ENCODE data around the gene SF1.

SF1 gene

DNA sequence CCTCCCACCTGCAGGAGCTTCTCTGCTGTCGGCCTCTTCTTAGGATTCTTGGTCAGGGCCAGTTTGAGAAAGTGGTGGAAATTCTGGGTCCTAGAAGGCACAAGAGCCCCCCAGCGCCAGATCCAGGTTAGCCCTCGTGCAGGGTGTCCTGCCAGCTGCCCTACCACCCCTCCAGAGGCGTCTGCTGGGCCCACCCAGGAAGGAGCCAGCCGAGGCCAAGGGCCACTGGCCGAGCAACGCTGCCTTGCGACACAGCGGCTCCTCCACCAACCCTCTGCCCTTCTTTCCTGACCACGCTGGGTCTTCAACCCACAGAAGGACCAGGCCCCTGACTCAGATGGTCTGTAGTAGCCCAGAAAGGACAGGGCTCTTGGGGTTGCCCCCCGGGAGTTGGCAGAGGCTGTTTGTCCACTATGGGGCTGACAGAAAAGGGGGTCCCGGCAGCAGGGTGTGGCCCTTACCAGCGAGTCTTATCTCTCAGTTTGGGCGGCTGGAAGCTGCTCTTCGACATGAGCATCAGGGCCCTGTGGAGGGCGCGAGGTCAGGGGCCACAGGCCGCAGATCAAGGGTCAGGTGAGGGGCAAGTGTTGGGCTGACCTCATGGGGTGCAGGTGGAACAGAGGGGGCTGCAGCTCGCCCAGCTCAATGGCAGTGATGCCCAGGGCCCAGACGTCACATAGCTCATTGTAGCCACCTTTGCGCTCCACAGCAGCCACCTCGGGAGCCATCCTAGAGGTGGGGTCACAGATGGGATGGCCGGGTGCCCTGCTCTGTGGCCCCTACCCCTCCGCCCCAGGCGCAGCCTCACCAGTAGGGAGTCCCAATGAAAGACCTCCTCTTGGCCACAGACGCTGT lies 22.2 kb upstream of the SF1 start:
- DNase-seq: no peak

DNA sequence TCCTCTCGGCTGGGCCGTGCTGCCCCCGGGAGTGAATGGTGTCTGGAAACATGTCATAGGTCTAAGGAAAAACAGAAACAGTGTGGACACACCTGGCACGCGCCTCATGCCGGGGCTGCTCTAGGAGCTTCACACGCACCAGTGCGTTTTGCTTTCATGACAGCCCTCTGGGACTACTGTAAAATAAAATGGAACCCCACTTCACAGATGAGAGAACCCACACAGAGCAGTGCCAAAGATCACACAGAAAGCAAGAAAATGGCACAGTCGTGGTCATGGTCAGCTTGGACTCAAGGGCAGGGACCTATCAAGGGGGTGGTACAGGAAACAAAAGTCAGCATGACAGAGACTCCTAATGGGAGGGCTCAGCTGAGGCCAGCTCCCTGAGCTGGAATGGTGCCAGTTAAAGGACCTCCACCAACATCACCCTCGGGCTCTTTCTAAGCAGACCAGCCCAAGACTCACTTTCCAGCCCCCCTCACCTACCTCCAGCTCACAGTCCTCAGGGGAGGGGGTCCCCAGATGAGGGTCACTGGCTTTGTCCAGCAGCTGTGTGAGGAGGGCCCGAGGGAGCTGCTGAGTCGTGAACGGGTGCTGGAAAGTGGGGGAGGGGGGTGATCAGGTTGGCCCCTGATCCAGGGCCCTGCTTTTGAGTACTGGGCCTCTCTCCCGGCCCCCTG lies 21.4 kb upstream of the SF1 start:
- DNase-seq: no peak

DNA sequence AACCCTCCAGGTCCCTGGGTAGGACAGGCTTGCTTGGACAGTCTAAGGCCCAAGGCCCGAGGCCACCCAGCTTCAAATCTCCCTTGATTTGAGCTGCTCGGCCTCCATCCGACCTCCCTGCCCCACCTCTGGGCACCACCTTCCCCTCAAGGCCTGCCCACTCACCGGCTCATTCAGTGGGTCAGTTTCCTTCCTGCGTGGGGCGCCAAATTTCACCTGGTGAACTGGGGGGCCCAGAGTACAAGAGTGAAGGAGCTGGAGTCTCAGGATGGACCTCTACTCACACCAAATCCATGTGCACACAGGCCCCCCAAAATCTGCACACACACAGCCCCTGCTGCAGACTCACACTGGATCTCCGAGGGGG lies 20.9 kb upstream of the SF1 start:
- no peak for DNase-seq

DNA sequence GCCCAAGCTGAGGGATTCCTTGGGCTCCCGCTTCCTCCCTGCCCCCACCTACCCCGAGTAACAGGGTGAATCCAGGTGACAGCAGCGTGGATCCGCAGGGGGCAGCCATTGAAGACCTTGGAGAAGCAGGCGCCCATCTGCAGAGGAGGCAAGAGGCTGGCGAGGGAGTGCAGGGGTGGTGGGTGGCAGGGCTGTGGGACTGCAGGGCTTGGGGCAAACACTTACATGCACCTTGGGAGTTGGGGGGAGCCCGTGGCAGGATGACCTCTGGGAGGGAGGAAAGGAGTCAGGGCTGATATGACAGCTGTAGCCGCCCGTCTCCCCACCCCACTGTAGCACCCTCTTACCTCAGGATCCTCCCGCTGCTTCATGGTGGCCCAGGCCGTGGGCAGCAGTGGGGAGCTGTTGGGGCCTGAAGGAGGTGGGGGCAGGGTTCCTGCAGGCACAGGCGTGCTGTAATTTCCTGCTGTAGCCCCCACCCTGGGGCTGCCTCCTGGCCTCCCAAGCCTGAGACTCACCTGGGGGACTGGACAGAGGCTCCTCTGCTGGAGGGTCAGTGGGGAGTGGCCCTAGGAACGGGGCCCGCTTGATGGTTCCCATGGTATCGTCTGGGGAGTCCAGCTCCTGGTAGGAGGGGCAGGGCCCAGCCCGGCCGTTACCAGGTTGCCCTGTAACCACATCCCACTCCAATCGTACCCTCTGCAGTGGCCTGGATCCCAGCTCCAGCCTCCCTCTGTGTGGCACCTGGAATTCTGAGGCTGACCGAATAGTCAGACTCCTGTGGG lies 18.6 kb upstream of the SF1 start:
- no peak for DNase-seq

DNA sequence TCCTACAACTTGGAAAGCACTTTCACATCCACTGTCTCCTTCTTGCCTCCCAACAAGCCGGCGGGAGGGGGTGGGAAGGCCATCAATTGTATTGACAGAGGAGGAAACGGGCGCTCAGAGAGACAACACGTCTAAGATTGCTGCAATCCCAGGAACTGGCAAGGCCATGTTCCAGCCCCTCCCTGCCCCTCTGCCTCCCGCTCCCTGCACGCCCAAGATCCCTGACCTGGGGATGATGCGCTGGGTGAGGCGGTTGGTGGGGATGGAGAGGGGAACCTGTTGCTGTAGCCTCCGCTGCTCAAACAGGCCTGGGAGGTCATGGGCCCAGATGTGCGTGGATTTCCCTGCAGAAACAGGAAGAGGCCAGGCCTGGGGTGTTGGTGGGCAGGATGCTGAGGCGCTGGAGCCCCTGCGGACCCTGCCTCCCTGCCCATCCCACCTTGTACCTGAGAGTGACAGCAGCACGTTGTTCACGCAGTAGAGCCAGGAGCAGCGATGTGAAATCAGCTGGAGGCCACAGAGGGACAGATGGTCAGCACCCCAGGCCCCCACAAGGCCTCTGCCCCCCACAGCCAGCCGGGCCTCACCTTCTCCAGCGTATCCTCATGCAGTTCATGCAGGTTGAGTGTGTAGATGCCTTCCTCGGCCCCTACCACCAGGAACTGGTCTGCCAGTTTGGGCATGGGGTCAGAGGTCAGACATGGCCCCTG lies 17.9 kb upstream of the SF1 start:
- no peak for DNase-seq

DNA sequence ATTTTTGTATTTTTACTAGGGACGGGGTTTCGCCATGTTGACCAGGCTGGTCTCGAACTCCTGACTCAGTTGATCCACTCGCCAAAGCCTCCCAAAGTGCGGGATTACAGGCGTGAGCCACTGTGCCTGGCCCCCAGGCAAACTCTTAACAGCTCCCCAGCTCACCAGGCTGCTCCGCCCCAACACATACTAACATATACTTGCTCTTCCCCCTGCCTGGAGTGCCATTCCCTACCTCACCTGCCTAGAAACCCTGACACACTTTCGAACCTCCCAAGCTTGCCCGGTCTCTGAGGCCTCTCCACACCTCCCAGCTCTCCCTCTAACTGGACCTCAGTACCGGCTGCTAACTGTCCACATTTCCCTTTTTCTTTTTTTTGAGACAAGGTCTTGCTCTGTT lies 16.2 kb upstream of the SF1 start:
- DNase-seq: no peak

DNA sequence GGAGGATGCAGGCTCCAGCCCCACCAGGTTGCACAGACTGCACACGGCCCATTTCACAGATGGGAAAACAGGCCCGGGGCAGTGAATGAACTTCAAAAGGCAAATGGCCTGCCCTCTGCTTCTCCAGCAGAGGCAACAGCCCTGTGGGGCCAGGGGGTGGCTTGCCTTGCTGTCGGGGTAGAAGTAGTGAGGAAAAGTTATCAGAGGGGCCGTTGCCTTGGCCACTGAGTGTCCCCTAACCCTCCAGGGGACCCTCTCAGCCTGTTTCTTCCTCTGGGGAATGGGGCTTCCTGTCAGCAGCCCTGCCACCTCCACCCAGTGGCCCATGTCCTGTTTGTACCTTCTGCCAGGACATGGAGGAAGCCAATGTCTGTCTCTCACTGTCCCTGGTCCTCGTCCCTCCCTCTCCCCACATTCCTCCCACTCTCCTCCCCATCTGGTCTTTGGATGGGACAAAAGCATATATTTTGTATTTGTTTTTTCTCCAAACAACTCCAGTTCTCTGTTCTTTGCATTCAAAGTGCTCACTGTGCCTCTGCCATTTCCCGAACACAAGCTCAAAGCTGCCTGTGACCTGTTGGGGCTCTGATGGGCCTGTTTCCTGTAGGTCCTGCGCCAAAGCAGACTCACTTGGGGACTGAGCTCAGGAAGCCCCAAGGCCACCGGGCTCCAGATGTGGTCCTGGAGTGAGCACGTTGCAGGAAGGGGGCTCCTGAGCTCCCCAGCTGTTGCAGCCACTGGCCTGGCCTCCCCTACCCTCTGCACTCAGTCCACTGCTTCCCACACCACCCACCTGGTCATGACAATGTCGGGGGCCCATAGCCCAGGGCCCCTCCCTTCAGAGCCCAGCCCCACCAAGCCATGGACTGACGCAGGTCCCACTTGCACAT lies 15.2 kb upstream of the SF1 start:
- DNase-seq: no peak

GRCh38 chr11:64792482-64792881 lies 14.1 kb upstream of the SF1 start:
- DNase-seq: no peak

- DNase-seq: no peak
These were observed 13.5 kb upstream of the SF1 start for GRCh38 chr11:64791781-64792291.

DNA sequence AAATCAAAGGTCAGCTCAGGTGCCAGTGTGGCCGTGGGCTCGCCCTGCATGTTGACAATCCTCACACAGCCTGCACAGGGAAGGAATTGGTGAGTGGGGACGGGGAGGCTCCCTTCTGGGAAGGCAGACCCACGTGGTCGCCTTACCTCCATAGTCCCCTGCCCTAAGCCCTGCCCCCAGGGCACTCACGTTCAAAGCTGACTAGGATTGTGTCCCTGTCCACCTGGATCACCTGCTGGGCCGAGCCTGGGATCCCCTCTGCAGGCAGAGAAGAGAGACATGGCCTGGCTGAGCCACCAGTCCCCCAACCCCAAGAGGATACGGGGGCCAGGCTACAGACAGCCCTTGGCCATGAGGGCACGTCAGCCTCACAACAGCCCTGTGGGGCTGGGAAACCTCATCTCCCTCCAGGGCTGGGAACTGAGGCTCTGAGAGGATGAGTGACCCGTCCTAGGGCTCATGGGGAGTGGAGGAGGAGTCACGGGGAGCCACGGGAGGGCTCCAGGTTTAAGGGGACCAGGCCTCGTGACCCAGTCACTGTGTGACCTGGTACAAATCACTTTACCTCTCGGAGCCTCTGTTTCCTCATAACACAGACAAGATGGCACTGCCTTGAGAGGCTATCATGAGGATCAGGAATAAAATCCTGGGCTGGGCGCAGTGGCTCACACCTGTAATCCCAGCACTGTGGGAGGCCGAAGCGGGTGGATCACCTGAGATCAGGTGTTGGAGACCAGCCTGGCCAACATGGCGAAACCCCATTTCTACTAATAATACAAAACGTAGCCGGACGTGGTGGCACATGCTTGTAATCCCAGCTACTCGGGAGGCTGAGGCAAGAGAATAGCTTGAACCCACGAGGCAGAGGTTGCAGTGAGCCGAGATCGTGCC lies 12.1 kb upstream of the SF1 start:
- DNase-seq: no peak

DNA sequence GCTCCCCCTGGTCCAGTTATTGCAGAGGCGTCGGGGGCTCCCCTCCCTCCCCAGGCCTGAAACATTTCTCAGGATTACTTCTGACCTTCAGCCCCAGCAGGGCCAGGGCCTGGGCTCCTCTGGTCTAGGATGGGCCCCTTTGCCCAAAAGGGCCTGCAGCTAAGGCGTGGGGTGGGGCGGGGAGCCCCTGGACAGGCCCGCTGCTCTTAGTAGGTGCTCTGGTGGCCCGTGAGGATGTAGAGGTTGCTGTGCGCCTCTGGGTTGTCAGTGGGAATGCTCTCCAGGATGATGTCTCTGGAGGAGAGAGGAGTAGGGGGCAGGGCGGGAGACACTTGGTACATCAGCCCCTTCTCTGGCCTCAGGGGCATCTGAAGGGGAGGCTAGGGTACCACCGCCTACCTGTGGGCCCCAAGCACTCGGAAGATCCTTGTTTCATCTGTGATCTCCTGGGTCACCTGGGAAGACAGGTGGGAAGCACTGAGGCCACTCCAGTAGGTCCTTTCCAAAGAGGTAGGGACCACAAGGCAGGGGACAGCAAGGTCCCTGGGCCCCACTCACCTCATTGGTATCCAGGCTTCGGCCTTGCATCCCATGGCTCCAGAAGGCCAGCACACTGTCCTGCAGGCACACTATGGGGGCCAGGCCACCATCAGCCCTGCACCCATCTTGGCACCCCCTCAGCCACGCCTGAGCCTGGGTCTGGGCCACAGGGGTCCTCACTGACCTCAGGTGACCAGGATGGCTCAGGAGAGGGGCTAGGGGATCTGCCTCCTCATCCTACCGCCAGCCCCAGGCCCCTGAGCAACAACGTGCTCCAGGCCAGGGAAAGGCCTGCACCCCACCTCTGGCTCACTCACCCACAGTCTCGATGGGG lies 11.2 kb upstream of the SF1 start:
- no peak for DNase-seq

DNA sequence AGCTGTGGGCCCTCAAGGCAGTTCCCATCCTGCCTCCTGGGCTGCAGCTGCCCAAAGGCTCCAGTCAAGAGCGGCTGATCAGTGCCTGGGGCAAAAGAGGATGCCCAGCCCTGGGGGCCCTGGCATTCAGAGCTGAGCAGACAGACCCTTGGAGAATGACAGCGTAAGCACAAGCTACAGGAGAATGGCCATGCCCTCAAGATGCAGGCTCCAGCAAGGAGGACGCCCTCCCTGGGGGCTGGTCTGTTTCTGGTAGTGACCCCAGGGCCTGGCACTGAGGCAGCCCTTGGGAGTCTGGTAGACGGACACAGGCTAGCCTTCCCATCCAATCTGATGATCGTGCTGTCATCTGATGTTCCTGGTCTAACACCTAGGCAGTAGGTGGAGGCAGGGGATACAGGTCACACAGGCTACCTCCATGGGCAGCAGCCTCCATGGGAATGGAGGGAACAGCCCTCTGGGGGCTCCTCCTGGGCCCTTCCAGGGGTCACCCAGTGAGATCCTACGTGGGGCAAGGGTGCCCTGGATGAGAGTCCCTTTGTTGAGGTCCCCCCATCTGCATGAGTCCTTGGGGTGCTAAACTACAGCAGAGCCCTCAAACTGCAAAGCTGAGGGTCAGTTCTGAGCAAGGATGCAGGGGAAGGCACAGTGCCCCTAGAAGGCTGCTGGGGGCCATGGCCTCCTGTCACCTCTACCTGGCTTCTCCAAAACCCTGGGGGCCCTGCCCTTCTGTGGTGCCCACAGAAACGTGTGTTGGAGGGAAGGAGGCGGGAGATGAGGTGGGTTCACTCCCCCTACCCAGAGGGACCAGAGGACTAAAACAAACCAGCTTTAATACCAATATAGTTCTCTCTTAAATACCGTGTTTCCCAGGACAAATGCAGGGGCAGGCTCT lies 10.2 kb upstream of the SF1 start:
- DNase-seq: no peak

GRCh38 chr11:64787526-64788320 lies 9.4 kb upstream of the SF1 start:
- DNase-seq: no peak

DNA sequence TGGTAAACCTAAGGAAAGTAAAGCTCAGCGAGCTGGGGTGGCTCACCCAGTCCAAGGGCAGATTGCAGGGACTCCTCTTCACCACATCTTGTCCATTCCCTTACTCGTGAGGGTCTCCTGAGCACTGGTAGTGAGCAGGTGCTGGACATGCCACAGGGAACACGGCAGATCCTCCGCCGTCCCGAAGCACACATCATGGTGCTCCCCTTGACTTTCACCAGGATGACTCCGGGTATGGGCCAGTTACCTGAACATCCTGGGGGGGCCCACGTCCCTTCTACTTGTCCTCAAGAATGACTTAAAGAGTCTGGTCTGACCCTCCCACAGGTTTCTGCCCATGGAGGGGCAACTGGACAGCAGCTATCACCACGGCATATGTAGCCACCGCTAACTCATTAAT lies 8.0 kb upstream of the SF1 start:
- no peak for DNase-seq

DNA sequence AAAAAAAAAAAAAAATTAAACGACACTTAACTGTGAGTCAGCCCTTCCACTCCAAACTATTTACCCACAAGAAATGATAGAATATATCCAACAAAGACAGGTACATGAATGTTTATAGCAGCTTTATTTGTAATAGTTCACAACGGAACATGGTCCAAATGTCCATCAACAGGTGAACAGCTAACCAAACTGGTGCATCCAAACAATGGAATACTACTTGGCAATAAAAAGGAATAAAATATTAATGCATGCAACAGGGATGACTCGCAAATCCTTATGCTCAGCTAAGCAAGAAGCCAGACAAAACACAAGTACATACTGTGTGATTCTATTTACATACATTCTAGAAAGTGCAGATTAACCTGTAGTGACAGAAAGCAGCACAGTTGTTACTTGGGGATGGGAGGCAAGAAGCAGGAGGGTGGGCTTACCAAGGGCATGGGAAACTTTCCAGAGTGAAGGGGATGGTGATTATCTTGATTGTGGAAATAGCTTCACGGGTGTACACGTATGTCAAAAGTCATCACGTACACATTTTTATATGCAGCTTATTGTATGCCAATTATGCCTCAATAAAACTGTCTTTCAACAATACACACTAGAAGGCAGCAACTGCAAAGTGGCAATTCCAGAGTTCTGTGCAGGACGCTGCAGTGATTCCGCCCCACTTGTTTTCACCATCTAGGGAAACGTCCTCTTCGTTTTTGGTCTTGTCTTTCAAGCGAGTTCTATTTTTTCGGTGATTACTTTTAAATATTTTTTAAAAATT lies 6.7 kb upstream of the SF1 start:
- no peak for DNase-seq

DNA sequence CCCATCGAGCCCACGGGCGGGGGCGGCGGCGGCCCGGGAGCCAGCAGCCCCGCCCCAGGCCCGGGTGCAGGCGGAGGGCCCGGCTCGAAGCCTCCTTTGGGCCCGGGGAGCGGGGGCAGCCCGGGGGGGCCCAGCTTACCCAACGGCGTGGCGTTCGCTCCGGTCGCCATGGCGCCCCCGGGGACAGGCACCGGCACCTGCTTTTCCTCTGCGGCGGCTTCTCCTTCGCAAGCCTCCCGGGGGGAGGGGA lies 194 bp downstream of the SF1 start:
- no peak for DNase-seq

All from activated CD4-positive, alpha-beta T cell treated with anti-CD3 and anti-CD28 coated beads for 1 hour (primary cell).